Measurements from ENCODE around the gene TPI1.

Gene TPI1

DNA sequence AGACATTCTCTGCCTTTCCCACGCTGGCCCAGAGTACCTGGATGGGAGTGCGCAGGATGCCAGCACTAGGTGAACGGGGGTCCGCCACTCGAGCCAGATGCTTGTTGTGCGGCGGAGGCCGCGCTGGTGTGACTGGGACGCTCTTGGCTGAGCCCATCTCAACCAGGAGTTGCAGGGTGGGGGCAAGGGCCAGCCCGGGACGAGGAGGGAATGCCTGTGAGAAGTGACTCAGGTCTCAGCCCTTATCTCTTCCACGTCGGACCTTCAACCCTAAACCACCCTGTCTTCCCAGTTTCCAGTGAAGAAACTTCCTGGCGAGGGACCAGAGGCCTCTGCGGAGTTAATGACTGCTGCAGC lies 16.6 kb upstream of the TPI1 start:
- peak overlapping the region in 1 of 2 donors; percentile 99 for H3K4me3 ChIP-seq (ENCODE audit: low read length in 2 of 2)
- no peak overlapping the region for H3K27ac ChIP-seq (ENCODE audit: low read length)
- no peak overlapping the region for H3K9ac ChIP-seq (ENCODE audit: low read length in 2 of 2)

DNA sequence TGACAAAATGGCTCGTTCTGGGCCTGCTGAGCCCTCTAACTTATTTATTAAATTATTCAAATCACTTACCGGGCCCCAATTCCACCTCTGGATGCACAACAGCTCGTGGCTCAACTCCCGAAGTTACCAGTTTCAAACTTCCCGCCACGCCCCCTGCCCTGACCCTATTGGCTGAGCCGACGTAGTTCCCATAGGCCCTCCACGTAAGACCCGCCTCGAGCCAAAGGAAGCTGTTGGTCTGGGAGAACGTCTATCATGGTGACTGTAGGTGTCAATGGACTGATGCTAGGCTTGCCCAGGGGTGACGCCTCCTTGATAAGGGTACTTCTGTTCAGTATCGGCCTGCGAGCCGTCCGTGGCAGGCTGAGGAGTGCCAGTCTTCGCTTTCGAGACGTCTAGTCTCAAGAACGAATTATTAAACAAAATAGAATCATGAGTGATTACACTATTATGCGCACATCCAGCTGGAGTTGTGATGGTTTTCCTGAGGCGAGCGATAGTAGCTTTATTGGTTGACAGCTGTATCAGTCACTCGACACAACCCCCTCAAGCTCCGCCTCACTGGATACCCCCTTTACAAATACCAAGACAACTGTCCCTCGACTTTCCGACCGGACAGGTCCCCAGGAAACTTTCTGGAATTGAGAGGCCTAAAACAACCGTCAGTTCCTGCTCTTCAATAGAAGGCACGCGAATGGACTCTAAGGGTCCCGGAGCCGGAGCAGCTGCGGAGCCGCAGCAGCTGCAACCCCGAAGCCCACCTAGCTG lies 16.0 kb upstream of the TPI1 start, which contains the start of gene CDCA3:
TSS of gene CDCA3 (minus strand) at position 134 of the 768 bp plus-strand sequence. CDS start 334 bp downstream, outside the sequence.
- no peaks in the 10 kb centered on the region for H3K27me3 ChIP-seq (ENCODE audit: control insufficient read depth in 1 of 2, insufficient read depth in 2 of 2, low read length in 2 of 2)
- peak within 1 kb of the TSS; percentile 96 for H3K27ac ChIP-seq (ENCODE audit: low read length)
- peaks cover 25% of the 10 kb centered on the region for H3K4me1 ChIP-seq (ENCODE audit: control insufficient read depth, insufficient read depth, low read length)
- H3K36me3 ChIP-seq (ENCODE audit: control insufficient read depth in 2 of 2, insufficient read depth in 2 of 2, low read length in 2 of 2): peaks cover 16 to 28% of the 10 kb centered on the region in 2 donors
- H3K4me3 ChIP-seq (ENCODE audit: low read length in 2 of 2): peak within 1 kb of the TSS; percentile 82 to 99
- H3K9me3 ChIP-seq (ENCODE audit: control insufficient read depth in 2 of 2, low read length in 2 of 2): no peaks in the 10 kb centered on the region
- H3K9ac ChIP-seq (ENCODE audit: low read length in 2 of 2): peak within 1 kb of the TSS; percentile 66 to 92

More for the DNA sequence above, 16.6 kb upstream of the TPI1 start:
- Histone ChIP-seq H3K9me3 (ENCODE audit: control insufficient read depth in 2 of 2, low read length in 2 of 2) (no peaks in the 10 kb centered on the region), H3K36me3 (ENCODE audit: control insufficient read depth in 2 of 2, insufficient read depth in 2 of 2, low read length in 2 of 2) (peaks cover 16 to 26% of the 10 kb centered on the region in 2 donors), H3K27me3 (ENCODE audit: control insufficient read depth in 1 of 2, insufficient read depth in 2 of 2, low read length in 2 of 2) (no peaks in the 10 kb centered on the region), H3K4me1 (ENCODE audit: control insufficient read depth, insufficient read depth, low read length) (peaks cover 25% of the 10 kb centered on the region)

GRCh38 chr12:6851921-6852650 lies 15.2 kb upstream of the TPI1 start, which contains the start of gene USP5:
Gene USP5 (plus strand): TSS chr12:6852150. CDS start chr12:6852180, 30 bp downstream.
- Histone ChIP-seq H3K27ac (ENCODE audit: low read length) (peak within 1 kb of the TSS; percentile 96), H3K27me3 (ENCODE audit: control insufficient read depth in 1 of 2, insufficient read depth in 2 of 2, low read length in 2 of 2) (no peaks in the 10 kb centered on the region), H3K36me3 (ENCODE audit: control insufficient read depth in 2 of 2, insufficient read depth in 2 of 2, low read length in 2 of 2) (peaks cover 17 to 28% of the 10 kb centered on the region in 2 donors)

DNA sequence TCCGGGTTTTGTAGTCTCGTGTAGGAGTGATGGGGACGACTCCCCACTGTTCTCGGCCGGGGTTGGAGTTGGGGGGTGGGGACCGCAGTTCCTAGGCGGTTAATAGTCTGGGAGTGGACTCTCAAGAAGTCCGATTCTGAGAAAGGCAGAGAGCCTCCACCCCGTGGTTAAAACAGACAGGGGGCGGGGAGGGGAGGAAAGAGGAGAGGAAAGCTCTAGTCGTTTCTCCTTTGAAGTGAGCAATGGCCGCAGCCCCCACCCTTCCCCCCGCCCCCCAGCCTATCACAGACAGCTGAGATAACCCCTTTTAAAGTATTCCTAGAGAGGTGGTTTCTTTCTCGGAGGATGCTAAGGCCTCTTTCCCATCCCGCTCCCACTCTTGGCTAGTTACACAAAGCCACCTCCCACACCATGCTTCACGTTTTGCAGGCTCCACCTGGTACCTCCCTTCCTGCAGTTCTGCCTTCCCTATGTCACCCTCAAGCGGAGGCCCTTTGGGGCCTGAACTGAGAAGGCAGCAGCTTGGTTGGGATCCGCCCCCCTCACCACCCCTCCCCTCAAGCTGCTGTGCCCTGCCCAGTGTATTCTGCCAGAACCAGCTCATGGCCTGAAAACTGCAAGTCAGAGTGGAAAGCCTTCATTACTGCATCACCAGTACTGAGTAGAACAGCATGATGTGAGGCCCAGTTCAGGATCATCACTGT lies 14.5 kb upstream of the TPI1 start:
- Histone ChIP-seq H3K4me3 (ENCODE audit: low read length in 2 of 2) (peak overlapping the region; percentile 62 to 99), H3K9ac (ENCODE audit: low read length in 2 of 2) (peak overlapping the region; percentile 54 to 66), H3K9me3 (ENCODE audit: control insufficient read depth in 2 of 2, low read length in 2 of 2) (no peaks in the 10 kb centered on the region), H3K36me3 (ENCODE audit: control insufficient read depth in 2 of 2, insufficient read depth in 2 of 2, low read length in 2 of 2) (peaks cover 23 to 26% of the 10 kb centered on the region in 2 donors), H3K27ac (ENCODE audit: low read length) (peak overlapping the region; percentile 96), H3K4me1 (ENCODE audit: control insufficient read depth, insufficient read depth, low read length) (peaks cover 25% of the 10 kb centered on the region), H3K27me3 (ENCODE audit: control insufficient read depth in 1 of 2, insufficient read depth in 2 of 2, low read length in 2 of 2) (no peaks in the 10 kb centered on the region)

More at GRCh38 chr12:6851921-6852650, 15.2 kb upstream of the TPI1 start, which contains the start of gene USP5:
- H3K4me1 ChIP-seq (ENCODE audit: control insufficient read depth, insufficient read depth, low read length): peaks cover 25% of the 10 kb centered on the region
- peak within 1 kb of the TSS; percentile 66 to 92 for H3K9ac ChIP-seq (ENCODE audit: low read length in 2 of 2)
- peak within 1 kb of the TSS; percentile 82 to 99 for H3K4me3 ChIP-seq (ENCODE audit: low read length in 2 of 2)
- no peaks in the 10 kb centered on the region for H3K9me3 ChIP-seq (ENCODE audit: control insufficient read depth in 2 of 2, low read length in 2 of 2)

DNA sequence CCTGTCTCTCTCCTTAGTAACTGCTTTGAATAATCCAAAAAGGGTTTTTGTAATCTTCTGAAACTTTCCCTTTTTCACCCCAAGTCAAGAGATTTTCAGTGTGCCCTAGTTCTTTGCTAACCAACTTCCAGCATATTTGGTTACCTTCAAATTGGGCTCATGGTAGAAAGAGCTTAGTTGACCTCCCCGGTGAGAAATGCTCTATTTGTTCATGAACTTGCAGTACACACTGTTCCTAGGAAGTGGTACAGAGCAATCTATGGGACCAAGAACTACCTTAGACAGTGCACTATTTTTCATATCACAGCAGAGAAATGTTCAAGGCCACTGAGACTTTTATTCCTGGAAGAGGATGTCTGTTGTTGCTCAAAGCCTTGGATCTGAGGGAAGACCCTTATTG lies 13.7 kb upstream of the TPI1 start:
- Histone ChIP-seq H3K9ac (ENCODE audit: low read length in 2 of 2) (peak overlapping the region; percentile 54 to 66), H3K27me3 (ENCODE audit: control insufficient read depth in 1 of 2, insufficient read depth in 2 of 2, low read length in 2 of 2) (no peaks in the 10 kb centered on the region), H3K27ac (ENCODE audit: low read length) (peak overlapping the region; percentile 96), H3K9me3 (ENCODE audit: control insufficient read depth in 2 of 2, low read length in 2 of 2) (no peaks in the 10 kb centered on the region), H3K4me1 (ENCODE audit: control insufficient read depth, insufficient read depth, low read length) (peaks cover 25% of the 10 kb centered on the region), H3K4me3 (ENCODE audit: low read length in 2 of 2) (no peak overlapping the region), H3K36me3 (ENCODE audit: control insufficient read depth in 2 of 2, insufficient read depth in 2 of 2, low read length in 2 of 2) (peaks cover 32 to 33% of the 10 kb centered on the region in 2 donors)

GRCh38 chr12:6854036-6854435 lies 13.3 kb upstream of the TPI1 start:
- H3K36me3 ChIP-seq (ENCODE audit: control insufficient read depth in 2 of 2, insufficient read depth in 2 of 2, low read length in 2 of 2): peaks cover 34 to 36% of the 10 kb centered on the region in 2 donors
- H3K9ac ChIP-seq (ENCODE audit: low read length in 2 of 2): peak overlapping the region in 1 of 2 donors; percentile 43
- no peak overlapping the region for H3K4me3 ChIP-seq (ENCODE audit: low read length in 2 of 2)
- H3K27ac ChIP-seq (ENCODE audit: low read length): peak overlapping the region; percentile 96
- H3K4me1 ChIP-seq (ENCODE audit: control insufficient read depth, insufficient read depth, low read length): peaks cover 25% of the 10 kb centered on the region
- no peaks in the 10 kb centered on the region for H3K27me3 ChIP-seq (ENCODE audit: control insufficient read depth in 1 of 2, insufficient read depth in 2 of 2, low read length in 2 of 2)
- no peaks in the 10 kb centered on the region for H3K9me3 ChIP-seq (ENCODE audit: control insufficient read depth in 2 of 2, low read length in 2 of 2)

DNA sequence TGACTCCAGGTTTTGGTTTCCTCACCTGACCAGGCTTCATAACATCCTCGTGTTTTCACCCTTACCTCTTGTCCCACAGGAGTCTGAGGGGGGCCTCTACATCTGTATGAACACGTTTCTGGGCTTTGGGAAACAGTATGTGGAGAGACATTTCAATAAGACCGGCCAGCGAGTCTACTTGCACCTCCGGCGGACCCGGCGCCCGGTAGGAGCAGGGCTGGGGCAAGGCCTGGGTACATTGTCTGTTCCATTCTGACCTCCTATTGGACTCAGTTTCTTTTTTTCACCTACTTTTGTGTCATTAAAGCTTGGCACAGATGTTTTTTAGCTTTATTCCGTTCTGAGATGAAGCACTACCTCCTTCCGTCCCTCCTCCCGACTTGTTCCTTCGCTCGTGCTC lies 12.0 kb upstream of the TPI1 start:
- peaks cover 25% of the 10 kb centered on the region for H3K4me1 ChIP-seq (ENCODE audit: control insufficient read depth, insufficient read depth, low read length)
- peaks cover 43% of the 10 kb centered on the region in 2 donors for H3K36me3 ChIP-seq (ENCODE audit: control insufficient read depth in 2 of 2, insufficient read depth in 2 of 2, low read length in 2 of 2)
- no peaks in the 10 kb centered on the region for H3K27me3 ChIP-seq (ENCODE audit: control insufficient read depth in 1 of 2, insufficient read depth in 2 of 2, low read length in 2 of 2)
- no peak overlapping the region for H3K9ac ChIP-seq (ENCODE audit: low read length in 2 of 2)
- H3K27ac ChIP-seq (ENCODE audit: low read length): peak overlapping the region; percentile 24
- no peaks in the 10 kb centered on the region for H3K9me3 ChIP-seq (ENCODE audit: control insufficient read depth in 2 of 2, low read length in 2 of 2)
- no peak overlapping the region for H3K4me3 ChIP-seq (ENCODE audit: low read length in 2 of 2)

GRCh38 chr12:6858799-6859198 lies 8.5 kb upstream of the TPI1 start:
- Histone ChIP-seq H3K9me3 (ENCODE audit: control insufficient read depth in 2 of 2, low read length in 2 of 2) (no peaks in the 10 kb centered on the region), H3K4me1 (ENCODE audit: control insufficient read depth, insufficient read depth, low read length) (peaks cover 6% of the 10 kb centered on the region), H3K27me3 (ENCODE audit: control insufficient read depth in 1 of 2, insufficient read depth in 2 of 2, low read length in 2 of 2) (no peaks in the 10 kb centered on the region), H3K4me3 (ENCODE audit: low read length in 2 of 2) (no peak overlapping the region), H3K27ac (ENCODE audit: low read length) (no peak overlapping the region), H3K9ac (ENCODE audit: low read length in 2 of 2) (no peak overlapping the region), H3K36me3 (ENCODE audit: control insufficient read depth in 2 of 2, insufficient read depth in 2 of 2, low read length in 2 of 2) (peaks cover 68 to 74% of the 10 kb centered on the region in 2 donors)

- Histone ChIP-seq H3K4me1 (ENCODE audit: control insufficient read depth, insufficient read depth, low read length) (no peaks in the 10 kb centered on the region), H3K36me3 (ENCODE audit: control insufficient read depth in 2 of 2, insufficient read depth in 2 of 2, low read length in 2 of 2) (peaks cover 74 to 79% of the 10 kb centered on the region in 2 donors), H3K4me3 (ENCODE audit: low read length in 2 of 2) (no peak overlapping the region), H3K27me3 (ENCODE audit: control insufficient read depth in 1 of 2, insufficient read depth in 2 of 2, low read length in 2 of 2) (no peaks in the 10 kb centered on the region), H3K9ac (ENCODE audit: low read length in 2 of 2) (no peak overlapping the region), H3K9me3 (ENCODE audit: control insufficient read depth in 2 of 2, low read length in 2 of 2) (no peaks in the 10 kb centered on the region), H3K27ac (ENCODE audit: low read length) (no peak overlapping the region)
Observed at GRCh38 chr12:6860116-6860515, 7.2 kb upstream of the TPI1 start.

- no peaks in the 10 kb centered on the region for H3K4me1 ChIP-seq (ENCODE audit: control insufficient read depth, insufficient read depth, low read length)
- H3K9ac ChIP-seq (ENCODE audit: low read length in 2 of 2): no peak overlapping the region
- no peaks in the 10 kb centered on the region for H3K27me3 ChIP-seq (ENCODE audit: control insufficient read depth in 1 of 2, insufficient read depth in 2 of 2, low read length in 2 of 2)
- H3K27ac ChIP-seq (ENCODE audit: low read length): no peak overlapping the region
- peaks cover 71 to 79% of the 10 kb centered on the region in 2 donors for H3K36me3 ChIP-seq (ENCODE audit: control insufficient read depth in 2 of 2, insufficient read depth in 2 of 2, low read length in 2 of 2)
- H3K4me3 ChIP-seq (ENCODE audit: low read length in 2 of 2): no peak overlapping the region
- H3K9me3 ChIP-seq (ENCODE audit: control insufficient read depth in 2 of 2, low read length in 2 of 2): no peaks in the 10 kb centered on the region
Observed at GRCh38 chr12:6860942-6861341, 6.4 kb upstream of the TPI1 start.
